OCI-LY7 (cell line): ENCODE results near the gene TMEM63A. TPM values are rescaled to one million over a fixed set of nuclear protein-coding genes. Genes with fewer than 3 reads are reported as not detected.

Experiments used
- BruUV-seq: library from RNA; stranded (reverse); fragments of 400-500 nt; replicated peaks from 2 replicates; lab custom pipeline; 2021; lab: Mats Ljungman, UMichigan
- CTCF ChIA-PET: fragments of 300-600 bp; sonication (Branson Sonifier 250); formaldehyde crosslinking; loops from one replicate; lab custom pipeline; 2022; ENCODE audit warnings: antibody characterized with exemption; ENCODE audit not compliant: unreplicated experiment; lab: Charles Lee
- POLR2A ChIA-PET: fragments of 300-600 bp; sonication (Branson Sonifier 250); formaldehyde crosslinking; loops from one replicate; lab custom pipeline; 2022; ENCODE audit warnings: antibody characterized with exemption; lab: Charles Lee
- DNase-seq: peaks from one replicate; pipeline ENCODE4 v3.0.0-alpha.2; 2015; ENCODE audit warnings: low spot score
- H2AFZ ChIP-seq: fragments of 200-600 bp; sonication (generic), shearing (Covaris generic); 2 replicates; pipeline ENCODE4 v1.6.1; 2014; ENCODE audit warnings: mild to moderate bottlenecking, antibody characterized with exemption, low read length, moderate library complexity
- H3K27ac ChIP-seq: fragments of 200-600 bp; sonication (generic); 2 replicates; pipeline ENCODE4 v1.5.1; 2014; ENCODE audit warnings: mixed run types, low read depth, mild to moderate bottlenecking, moderate library complexity, low read length, inconsistent platforms; ENCODE audit not compliant: poor library complexity, severe bottlenecking
- H3K36me3 ChIP-seq: fragments of 200-600 bp; sonication (generic); 2 replicates; pipeline ENCODE4 v1.6.1; 2014; ENCODE audit warnings: mild to moderate bottlenecking, antibody characterized with exemption, low read length, moderate library complexity, mixed read lengths; ENCODE audit not compliant: insufficient read depth
- H3K4me1 ChIP-seq: fragments of 200-600 bp; sonication (generic); 2 replicates; pipeline ENCODE4 v1.5.1; 2014; ENCODE audit warnings: mild to moderate bottlenecking, low read length; ENCODE audit not compliant: insufficient read depth, poor library complexity, severe bottlenecking
- H3K4me2 ChIP-seq: fragments of 200-600 bp; sonication (generic); 2 replicates; pipeline ENCODE4 v1.6.1; 2014; ENCODE audit warnings: mild to moderate bottlenecking, low read length
- H3K4me3 ChIP-seq: fragments of 200-600 bp; sonication (generic); 2 replicates; pipeline ENCODE4 v1.5.1; 2014; ENCODE audit warnings: mild to moderate bottlenecking, low read depth, low read length; ENCODE audit not compliant: poor library complexity, severe bottlenecking
- H3K79me2 ChIP-seq: fragments of 200-600 bp; sonication (generic); 2 replicates; pipeline ENCODE4 v1.6.1; 2016; ENCODE audit warnings: low read depth, mild to moderate bottlenecking, low read length, moderate library complexity, mixed read lengths; ENCODE audit not compliant: insufficient read depth
- H3K9me2 ChIP-seq: fragments of 200-600 bp; sonication (generic); 2 replicates; pipeline ENCODE4 v1.6.1; 2016; ENCODE audit warnings: mild to moderate bottlenecking, low read length, mixed read lengths; ENCODE audit not compliant: insufficient read depth
- H3K9me3 ChIP-seq: fragments of 200-600 bp; sonication (generic); 2 replicates; pipeline ENCODE4 v1.6.1; 2014; ENCODE audit warnings: mild to moderate bottlenecking, mixed run types, low read length, mixed read lengths
- H4K20me1 ChIP-seq: fragments of 200-600 bp; sonication (generic); 2 replicates; pipeline ENCODE4 v1.6.1; 2014; ENCODE audit warnings: mild to moderate bottlenecking, antibody characterized with exemption, low read length, moderate library complexity, mixed read lengths; ENCODE audit not compliant: insufficient read depth
- EZH2phosphoT487 ChIP-seq: fragments of 200-600 bp; sonication (generic); IDR thresholded peaks from 2 replicates; pipeline ENCODE4 v1.6.1; 2018; ENCODE audit warnings: low read depth, borderline replicate concordance, mild to moderate bottlenecking, mixed run types, antibody characterized with exemption, low read length, moderate library complexity, mixed read lengths
- intact Hi-C: fragments of 100-400 bp; cut with micrococcal nuclease; formaldehyde crosslinking; loops from one replicate; pipeline ENCODE4 v1.10.0; 2022; ENCODE audit not compliant: unreplicated experiment
- total RNA-seq, 2 experiments: library from RNA; depleted of rRNA in 1 of 2; stranded (reverse); fragments of >200 nt in 1 of 2; shearing (Covaris generic) in 1 of 2; gene quantifications; 2 replicates each; pipeline ENCODE4 v1.2.3, GENCODE V29; 2014 to 2022
- TF ChIP-seq, protein P1 (sequence below): fragments of 200-600 bp; sonication (generic); conservative IDR thresholded peaks from 2 replicates; pipeline ENCODE4 v1.5.1; 2014; ENCODE audit warnings: mild to moderate bottlenecking, antibody characterized with exemption, low read length, moderate library complexity, mixed read lengths

TMEM63A gene
- total RNA-seq, 2 experiments from 2014 or later = 21.0 to 46.5 TPM

DNA sequence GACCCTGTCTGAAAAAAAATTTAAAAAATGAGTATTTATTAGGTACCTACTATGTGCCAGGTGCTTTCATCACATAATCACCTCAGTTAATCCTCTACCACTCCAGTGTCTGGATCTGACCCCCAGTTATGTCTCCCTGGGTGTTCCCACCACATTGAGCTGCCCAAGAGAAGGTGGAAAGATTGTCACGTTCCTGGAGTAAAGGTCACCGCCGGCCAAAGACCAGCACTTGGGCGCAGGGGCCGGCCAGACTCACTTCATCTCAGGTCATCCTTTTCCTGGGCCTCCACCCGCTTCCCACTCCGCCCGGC is 41.2 kb upstream of the TMEM63A start:
- TF ChIP-seq, protein P1, sequence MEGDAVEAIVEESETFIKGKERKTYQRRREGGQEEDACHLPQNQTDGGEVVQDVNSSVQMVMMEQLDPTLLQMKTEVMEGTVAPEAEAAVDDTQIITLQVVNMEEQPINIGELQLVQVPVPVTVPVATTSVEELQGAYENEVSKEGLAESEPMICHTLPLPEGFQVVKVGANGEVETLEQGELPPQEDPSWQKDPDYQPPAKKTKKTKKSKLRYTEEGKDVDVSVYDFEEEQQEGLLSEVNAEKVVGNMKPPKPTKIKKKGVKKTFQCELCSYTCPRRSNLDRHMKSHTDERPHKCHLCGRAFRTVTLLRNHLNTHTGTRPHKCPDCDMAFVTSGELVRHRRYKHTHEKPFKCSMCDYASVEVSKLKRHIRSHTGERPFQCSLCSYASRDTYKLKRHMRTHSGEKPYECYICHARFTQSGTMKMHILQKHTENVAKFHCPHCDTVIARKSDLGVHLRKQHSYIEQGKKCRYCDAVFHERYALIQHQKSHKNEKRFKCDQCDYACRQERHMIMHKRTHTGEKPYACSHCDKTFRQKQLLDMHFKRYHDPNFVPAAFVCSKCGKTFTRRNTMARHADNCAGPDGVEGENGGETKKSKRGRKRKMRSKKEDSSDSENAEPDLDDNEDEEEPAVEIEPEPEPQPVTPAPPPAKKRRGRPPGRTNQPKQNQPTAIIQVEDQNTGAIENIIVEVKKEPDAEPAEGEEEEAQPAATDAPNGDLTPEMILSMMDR = no peak
- TF ChIP-seq EZH2phosphoT487 = no peak
- Histone ChIP-seq H4K20me1 (0 out of 2 replicates have a peak, but pooled peaks cover 5% of the 10 kb centered on the region), H3K27ac (peak overlapping the region; percentile 81), H3K4me1 (peaks cover 63% of the 10 kb centered on the region), H3K4me2 (peak overlapping the region; percentile 81), H2AFZ (no peak overlapping the region), H3K9me3 (no peaks in the 10 kb centered on the region), H3K4me3 (peak overlapping the region; percentile 91), H3K36me3 (peaks cover 46% of the 10 kb centered on the region), H3K9me2 (no peaks in the 10 kb centered on the region), H3K79me2 (peaks cover 32% of the 10 kb centered on the region)
- POLR2A ChIA-PET = interaction anchor here (0.6 to 9.1 kb wide), 18 partner anchors 9 to 445 kb away, joined by 3 to 83 read pairs (median 4); partner anchors contain the start of genes LEFTY2, SDE2, SRP9 and TMEM63A
- no peak for DNase-seq
- CTCF ChIA-PET = interaction anchor here (0.6 to 1.0 kb wide), 2 partner anchors 34 to 64 kb away, joined by 3 read pairs; no protein-coding TSS in a partner anchor
- BruUV-seq = no TSS peak
- intact Hi-C loops = loop anchor here (5.0 to 10.0 kb wide), 2 partner anchors 54 to 731 kb away; no protein-coding TSS in a partner anchor

DNA sequence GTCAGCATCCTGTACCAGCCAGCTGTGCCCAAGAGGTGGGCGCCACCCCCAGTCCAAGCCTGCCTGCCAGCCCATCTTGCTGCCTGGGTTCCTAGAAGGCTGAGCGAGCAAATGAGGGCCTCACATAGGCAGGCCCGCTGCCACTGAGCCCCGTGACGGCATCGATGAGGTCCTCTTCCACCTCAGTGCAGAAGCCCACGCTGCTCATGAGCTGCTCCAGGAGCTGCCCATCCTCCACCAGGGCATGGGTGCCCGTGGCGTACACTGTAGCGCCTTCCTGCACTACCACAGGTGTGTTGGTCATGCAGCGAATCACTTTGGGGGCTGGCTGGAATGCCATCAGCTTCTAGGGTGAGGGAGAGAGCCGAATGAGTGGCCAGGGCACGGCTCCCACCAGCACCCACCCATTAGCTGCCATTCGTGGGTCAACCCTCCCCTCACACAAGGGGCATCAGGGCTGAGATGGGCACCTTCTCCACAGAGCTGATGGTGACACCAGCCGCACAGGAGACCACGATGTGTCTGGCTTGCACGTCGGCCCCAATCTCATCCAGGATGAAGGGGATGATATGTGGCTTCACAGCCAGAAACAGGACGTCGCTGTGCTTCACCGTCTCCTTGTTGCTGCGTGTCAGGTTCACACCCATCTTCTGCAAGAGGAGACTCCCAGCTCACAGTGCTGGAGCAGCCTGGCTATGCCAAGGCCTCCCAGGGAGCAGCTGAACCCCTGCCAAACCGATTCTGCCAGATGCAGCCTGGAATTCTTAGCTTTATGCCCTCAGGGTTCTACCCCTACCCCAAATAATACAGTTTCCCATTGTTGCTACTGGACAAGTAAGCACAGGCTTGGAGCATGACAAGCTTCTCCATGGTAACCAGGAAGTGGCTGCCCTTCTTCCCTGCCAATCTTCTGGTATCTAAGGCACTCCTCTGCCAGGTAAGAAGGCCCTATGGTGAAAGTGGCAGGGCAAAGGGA is 39.8 kb upstream of the TMEM63A start:
- Histone ChIP-seq H3K4me3 (peak overlapping the region; percentile 91), H3K36me3 (peaks cover 59% of the 10 kb centered on the region), H3K4me2 (peak overlapping the region; percentile 81), H3K9me3 (no peaks in the 10 kb centered on the region), H3K27ac (no peak overlapping the region), H3K79me2 (peaks cover 32% of the 10 kb centered on the region), H2AFZ (no peak overlapping the region), H3K4me1 (peaks cover 56% of the 10 kb centered on the region), H4K20me1 (0 out of 2 replicates have a peak, but pooled peaks cover 5% of the 10 kb centered on the region), H3K9me2 (no peaks in the 10 kb centered on the region)
- POLR2A ChIA-PET = interaction anchor here (0.6 to 9.1 kb wide), 7 partner anchors 11 to 265 kb away, joined by 3 to 83 read pairs (median 3); partner anchors contain the start of genes LEFTY2 and TMEM63A
- CTCF ChIA-PET = interaction anchor here (0.5 to 0.8 kb wide), 2 partner anchors 25 kb away, joined by 3 read pairs; no protein-coding TSS in a partner anchor
- TF ChIP-seq, protein P1 = no peak
- no peak for TF ChIP-seq EZH2phosphoT487
- intact Hi-C loops = loop anchor here (5.0 to 10.0 kb wide), 2 partner anchors 55 to 733 kb away; no protein-coding TSS in a partner anchor
- BruUV-seq = no TSS peak
- no peak for DNase-seq
